ENCODE data around the gene BCAM. TPM values are rescaled to one million over a fixed set of nuclear protein-coding genes. Genes with fewer than 3 reads are reported as not detected.

BCAM gene
- total RNA-seq, 1 experiment from 2014 or later: 73.0 TPM

DNA sequence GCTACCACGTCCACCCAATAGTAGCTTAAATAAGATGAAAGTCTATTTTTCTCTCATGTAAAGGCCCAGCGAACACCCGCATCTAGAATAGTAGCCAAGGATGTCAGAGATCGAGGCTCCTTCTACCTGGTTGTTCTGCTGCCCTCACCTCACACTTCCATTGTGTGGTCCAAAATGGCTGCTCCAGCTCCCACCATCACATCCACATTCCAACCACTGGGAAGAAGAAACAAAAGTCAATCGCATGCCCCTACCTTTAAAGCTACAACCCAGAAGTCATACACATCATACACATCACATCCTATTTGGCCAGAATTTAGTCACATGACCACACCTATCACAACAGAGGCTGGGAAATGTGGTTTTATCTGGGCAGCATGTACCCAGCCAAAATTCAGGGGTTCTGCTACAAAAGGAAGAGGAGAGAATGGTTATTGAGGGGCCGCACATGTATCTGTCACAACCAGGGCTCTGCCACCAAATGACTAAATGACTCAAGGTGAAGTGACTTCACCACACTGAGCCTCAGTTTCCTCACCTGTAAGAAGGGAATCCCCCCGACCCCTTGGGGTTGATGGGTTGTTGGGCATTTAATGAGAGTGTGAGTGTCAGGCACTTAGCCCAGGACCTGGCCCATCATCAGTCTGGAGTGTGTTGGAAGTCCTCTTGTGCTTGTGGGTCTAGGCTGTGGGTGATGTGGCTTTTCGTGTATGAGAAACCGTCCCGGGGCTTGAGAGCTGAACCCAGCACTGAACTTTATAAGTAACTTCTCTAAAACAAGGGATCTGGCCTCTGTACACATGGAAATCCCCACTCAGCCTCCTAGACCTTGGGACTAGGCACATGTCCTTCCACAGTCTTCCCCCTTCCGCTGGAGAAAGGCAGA lies 41.4 kb upstream of the BCAM start:
- Histone ChIP-seq H3K4ac (ENCODE audit: low read depth, low read length) (no peak overlapping the region), H3K4me2 (ENCODE audit: insufficient read depth, insufficient read length, low read length) (no peak overlapping the region), H3K14ac (ENCODE audit: insufficient read depth, low read length) (no peak overlapping the region), H2BK20ac (ENCODE audit: low read depth, low read length, poor library complexity, severe bottlenecking) (no peak overlapping the region), H3K79me1 (ENCODE audit: insufficient read depth, low read depth, low read length, poor library complexity, severe bottlenecking) (no peaks in the 10 kb centered on the region), H3K9ac (ENCODE audit: extremely low read depth, insufficient read length, low read length) (no peak overlapping the region), H3K23ac (ENCODE audit: insufficient read length, low read depth, low read length) (no peak overlapping the region), H3K9me3 (ENCODE audit: control insufficient read depth, low read depth, low read length) (no peaks in the 10 kb centered on the region), H3K27ac (ENCODE audit: insufficient read length, low read depth, low read length) (no peak overlapping the region), H3K79me2 (ENCODE audit: insufficient read depth, low read length) (no peaks in the 10 kb centered on the region), H2BK5ac (ENCODE audit: insufficient read length, low read length) (no peak overlapping the region), H4K8ac (replicated peaks; ENCODE audit: insufficient read length, low read depth, low read length) (no peak overlapping the region), H2BK120ac (ENCODE audit: low read depth, low read length, poor library complexity, severe bottlenecking) (no peak overlapping the region), H3K23me2 (ENCODE audit: insufficient read length, low read depth, low read length, poor library complexity, severe bottlenecking) (no peaks in the 10 kb centered on the region), H2BK15ac (ENCODE audit: low read depth, low read length) (no peak overlapping the region), H3K27me3 (ENCODE audit: insufficient read depth, low read length) (no peaks in the 10 kb centered on the region; the same call in 1 of the 2 replicates), H2AK5ac (ENCODE audit: insufficient read length, low read length) (no peak overlapping the region), H4K91ac (ENCODE audit: insufficient read length, low read depth, low read length) (no peak overlapping the region), H4K20me1 (ENCODE audit: control insufficient read depth, insufficient read depth, insufficient read length) (no peaks in the 10 kb centered on the region), H3K56ac (ENCODE audit: insufficient read length, low read depth, low read length) (no peak overlapping the region), H3T11ph (ENCODE audit: low read length) (no peak overlapping the region), H2AFZ (ENCODE audit: low read length) (no peak overlapping the region), H3K18ac (ENCODE audit: insufficient read length, low read depth, low read length) (no peak overlapping the region), H4K5ac (ENCODE audit: insufficient read length, low read depth, low read length) (no peak overlapping the region), H2BK12ac (ENCODE audit: insufficient read length, low read depth, low read length) (no peak overlapping the region), H3K4me1 (ENCODE audit: insufficient read depth, low read length) (no peaks in the 10 kb centered on the region)
- no peak overlapping the region; a peak in 1 of 7 replicates for H3K27ac Mint-ChIP-seq
- peaks cover 9 to 11% of the 10 kb centered on the region in 2 experiments for H3K9me3 Mint-ChIP-seq
- peaks cover 3% of the 10 kb centered on the region in 2 experiments for H3K4me1 Mint-ChIP-seq
- H3K36me3 Mint-ChIP-seq (ENCODE audit: insufficient read depth in 1 of 3, low read depth in 3 of 3): peaks cover 2 to 5% (median 3%) of the 10 kb centered on the region in 3 experiments; a peak in 3 of 7 replicates
- DNase-seq: no peak
- TF ChIP-seq, protein P1, sequence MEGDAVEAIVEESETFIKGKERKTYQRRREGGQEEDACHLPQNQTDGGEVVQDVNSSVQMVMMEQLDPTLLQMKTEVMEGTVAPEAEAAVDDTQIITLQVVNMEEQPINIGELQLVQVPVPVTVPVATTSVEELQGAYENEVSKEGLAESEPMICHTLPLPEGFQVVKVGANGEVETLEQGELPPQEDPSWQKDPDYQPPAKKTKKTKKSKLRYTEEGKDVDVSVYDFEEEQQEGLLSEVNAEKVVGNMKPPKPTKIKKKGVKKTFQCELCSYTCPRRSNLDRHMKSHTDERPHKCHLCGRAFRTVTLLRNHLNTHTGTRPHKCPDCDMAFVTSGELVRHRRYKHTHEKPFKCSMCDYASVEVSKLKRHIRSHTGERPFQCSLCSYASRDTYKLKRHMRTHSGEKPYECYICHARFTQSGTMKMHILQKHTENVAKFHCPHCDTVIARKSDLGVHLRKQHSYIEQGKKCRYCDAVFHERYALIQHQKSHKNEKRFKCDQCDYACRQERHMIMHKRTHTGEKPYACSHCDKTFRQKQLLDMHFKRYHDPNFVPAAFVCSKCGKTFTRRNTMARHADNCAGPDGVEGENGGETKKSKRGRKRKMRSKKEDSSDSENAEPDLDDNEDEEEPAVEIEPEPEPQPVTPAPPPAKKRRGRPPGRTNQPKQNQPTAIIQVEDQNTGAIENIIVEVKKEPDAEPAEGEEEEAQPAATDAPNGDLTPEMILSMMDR (conservative IDR thresholded peaks at IDR 0.05): no peak
- WGBS (ENCODE audit: extremely low coverage, insufficient read length, low lambda C conversion rate): no CpG with 5 or more reads among the region's 11 CpGs
- no peak overlapping the region for H3K4me3 Mint-ChIP-seq
- H3K27me3 Mint-ChIP-seq (ENCODE audit: low read depth): peaks cover 44% of the 10 kb centered on the region

Measured in H9 (cell line).